Measurements from ENCODE around the gene HSD17B1. TPM values are rescaled to one million over a fixed set of nuclear protein-coding genes. Genes with fewer than 3 reads are reported as not detected.
"Not testable (repeated sequence)": the region's sequence is repeated elsewhere in the genome, so short reads cannot be mapped to it uniquely, and the experiment has no call there.

Gene HSD17B1
- total and polyA plus RNA-seq, 2 donors (not counting 3 experiments of a cell fraction or from before 2014, with no cell fraction given): 0.22 to 1.0 TPM

DNA sequence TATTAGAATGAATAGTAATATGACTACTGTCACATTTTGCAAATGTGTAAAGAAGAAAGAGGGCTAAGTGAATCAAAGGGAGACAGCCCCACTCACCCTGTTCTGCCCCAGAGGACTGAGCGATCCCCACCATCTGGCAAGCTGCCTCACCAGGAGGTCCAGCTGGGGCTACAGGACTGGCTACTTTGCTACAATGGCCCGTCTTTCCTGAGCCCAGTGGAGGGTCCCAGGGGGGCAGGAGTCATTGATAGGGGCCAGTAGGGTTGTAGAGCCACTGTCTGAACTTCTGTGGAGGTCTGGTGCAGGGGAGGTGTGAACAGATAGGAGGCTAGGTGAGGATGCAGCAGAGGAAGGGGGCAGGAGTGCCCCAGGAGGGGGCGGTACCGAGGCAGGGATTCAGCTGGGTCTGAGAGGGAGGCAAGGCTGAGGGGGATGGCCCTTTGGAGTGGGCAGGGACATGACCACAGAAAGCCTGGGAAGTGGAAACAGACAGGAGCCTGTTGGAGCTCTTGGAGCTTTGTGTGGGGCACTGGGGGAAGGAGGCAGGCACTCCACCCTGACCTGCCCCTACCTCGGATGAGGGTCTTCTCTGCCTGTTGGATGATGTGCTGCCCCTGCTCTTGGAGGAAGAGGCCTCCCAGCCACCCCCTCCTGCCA lies 3.4 kb downstream of the HSD17B1 start:
- DNase-seq (ENCODE audit: low read depth, low spot score); H3K4me3 ChIP-seq (replicated peaks in 1 of 3; ENCODE audit: insufficient read depth in 1 of 3, low read depth in 1 of 3, low read length in 3 of 3); H3K9me1 ChIP-seq (replicated peaks; ENCODE audit: control insufficient read depth, extremely low read depth, insufficient read depth, low read length); H3K9ac ChIP-seq (replicated peaks; ENCODE audit: extremely low read depth, insufficient read depth, low read length); H3K27ac ChIP-seq (ENCODE audit: insufficient read depth, low read depth, low read length); FAIRE-seq; POLR2A ChIA-PET; BruUV-seq (replicated peaks); H2AFZ ChIP-seq (ENCODE audit: low read depth, low read length); H3K27me3 ChIP-seq (ENCODE audit: control insufficient read depth in 2 of 2, insufficient read depth in 2 of 2, low read length in 2 of 2); H3K36me3 ChIP-seq (ENCODE audit: control insufficient read depth in 2 of 2, extremely low read depth in 1 of 2, insufficient read depth in 2 of 2, low read length in 2 of 2); H3K4me2 ChIP-seq (ENCODE audit: insufficient read depth, low read length); H3K9me3 ChIP-seq (replicated peaks; ENCODE audit: control insufficient read depth, insufficient read depth, low read length); dilution Hi-C loops (cut with MboI; ENCODE audit: extremely low pct_ligation_motif_present, low sequenced_read_pairs); H4K20me1 ChIP-seq (replicated peaks; ENCODE audit: control insufficient read depth, extremely low read depth, insufficient read depth, low read length): not testable (repeated sequence)
- CTCF ChIA-PET: interaction anchor here (1.2 kb wide), 1 partner anchor 236 kb away, joined by 3 read pairs; no protein-coding TSS in a partner anchor
- TF ChIP-seq, protein P1, sequence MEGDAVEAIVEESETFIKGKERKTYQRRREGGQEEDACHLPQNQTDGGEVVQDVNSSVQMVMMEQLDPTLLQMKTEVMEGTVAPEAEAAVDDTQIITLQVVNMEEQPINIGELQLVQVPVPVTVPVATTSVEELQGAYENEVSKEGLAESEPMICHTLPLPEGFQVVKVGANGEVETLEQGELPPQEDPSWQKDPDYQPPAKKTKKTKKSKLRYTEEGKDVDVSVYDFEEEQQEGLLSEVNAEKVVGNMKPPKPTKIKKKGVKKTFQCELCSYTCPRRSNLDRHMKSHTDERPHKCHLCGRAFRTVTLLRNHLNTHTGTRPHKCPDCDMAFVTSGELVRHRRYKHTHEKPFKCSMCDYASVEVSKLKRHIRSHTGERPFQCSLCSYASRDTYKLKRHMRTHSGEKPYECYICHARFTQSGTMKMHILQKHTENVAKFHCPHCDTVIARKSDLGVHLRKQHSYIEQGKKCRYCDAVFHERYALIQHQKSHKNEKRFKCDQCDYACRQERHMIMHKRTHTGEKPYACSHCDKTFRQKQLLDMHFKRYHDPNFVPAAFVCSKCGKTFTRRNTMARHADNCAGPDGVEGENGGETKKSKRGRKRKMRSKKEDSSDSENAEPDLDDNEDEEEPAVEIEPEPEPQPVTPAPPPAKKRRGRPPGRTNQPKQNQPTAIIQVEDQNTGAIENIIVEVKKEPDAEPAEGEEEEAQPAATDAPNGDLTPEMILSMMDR (IDR thresholded peaks at IDR 0.05; ENCODE audit: extremely low read depth in 1 of 2, insufficient read depth in 1 of 2, low read depth in 1 of 2, low read length in 2 of 2): peak; percentile 11 to 13
- H3K79me2 ChIP-seq (ENCODE audit: control insufficient read depth, insufficient read depth, low read length): peaks cover 17% of the 10 kb centered on the region
- intact Hi-C loops (cut with micrococcal nuclease): loop anchor here (2.0 kb wide), 1 partner anchor 19 kb away; the partner anchor contains the start of gene NAGLU
- peaks cover 14% of the 10 kb centered on the region for H3K4me1 ChIP-seq (ENCODE audit: control insufficient read depth, extremely low read depth, insufficient read depth, low read length)

DNA sequence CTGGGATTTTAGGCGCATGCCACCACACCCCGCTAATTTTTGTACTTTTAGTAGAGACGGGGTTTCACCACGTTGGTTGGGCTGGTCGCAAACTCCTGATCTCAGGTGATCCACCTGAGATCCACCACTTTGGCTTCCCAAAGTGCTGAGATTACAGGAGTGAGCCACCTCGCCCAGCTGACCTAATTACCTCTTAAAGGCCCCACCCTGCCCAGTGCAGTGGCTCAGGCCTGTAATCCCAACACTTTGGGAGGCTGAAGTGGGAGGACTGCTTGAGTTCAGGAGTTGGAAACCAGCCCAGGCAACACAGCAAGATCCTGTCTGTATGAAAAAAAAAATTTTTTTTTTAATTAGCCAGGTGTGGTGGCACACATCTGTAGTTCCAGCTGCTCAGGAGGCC lies 6.4 kb downstream of the HSD17B1 start:
- POLR2A ChIA-PET: interaction anchor here (0.6 to 0.7 kb wide), 2 partner anchors 803 to 1899 kb away, joined by 3 to 5 read pairs; no protein-coding TSS in a partner anchor
- Histone ChIP-seq H3K9me1 (replicated peaks; ENCODE audit: control insufficient read depth, extremely low read depth, insufficient read depth, low read length) (no peaks in the 10 kb centered on the region), H3K27me3 (ENCODE audit: control insufficient read depth in 2 of 2, insufficient read depth in 2 of 2, low read length in 2 of 2) (no peaks in the 10 kb centered on the region), H3K9ac (replicated peaks; ENCODE audit: extremely low read depth, insufficient read depth, low read length) (no peak overlapping the region), H3K4me1 (ENCODE audit: control insufficient read depth, extremely low read depth, insufficient read depth, low read length) (peaks cover 28% of the 10 kb centered on the region), H4K20me1 (replicated peaks; ENCODE audit: control insufficient read depth, extremely low read depth, insufficient read depth, low read length) (no peaks in the 10 kb centered on the region), H3K4me3 (replicated peaks in 1 of 3; ENCODE audit: insufficient read depth in 1 of 3, low read depth in 1 of 3, low read length in 3 of 3) (no peak overlapping the region), H3K9me3 (replicated peaks; ENCODE audit: control insufficient read depth, insufficient read depth, low read length) (no peaks in the 10 kb centered on the region), H3K4me2 (ENCODE audit: insufficient read depth, low read length) (no peak overlapping the region), H2AFZ (ENCODE audit: low read depth, low read length) (no peak overlapping the region), H3K36me3 (ENCODE audit: control insufficient read depth in 2 of 2, extremely low read depth in 1 of 2, insufficient read depth in 2 of 2, low read length in 2 of 2) (no peaks in the 10 kb centered on the region), H3K27ac (ENCODE audit: insufficient read depth, low read depth, low read length) (no peak overlapping the region), H3K79me2 (ENCODE audit: control insufficient read depth, insufficient read depth, low read length) (peaks cover 27% of the 10 kb centered on the region)
- DNase-seq (ENCODE audit: low read depth, low spot score) (no peak), FAIRE-seq (no peak)
- CTCF ChIA-PET: interaction anchor here (1.0 kb wide), 1 partner anchor 10 kb away, joined by 3 read pairs; no protein-coding TSS in a partner anchor
- intact Hi-C loops (cut with micrococcal nuclease) (no loop called here), dilution Hi-C loops (cut with MboI; ENCODE audit: extremely low pct_ligation_motif_present, low sequenced_read_pairs) (no loop called here)
- TF ChIP-seq FOS (IDR thresholded peaks at IDR 0.05; ENCODE audit: borderline replicate concordance, insufficient read depth, low read length) (no peak), POLR2A (IDR thresholded peaks at IDR 0.05; ENCODE audit: low read depth, low read length) (no peak), MYC (IDR thresholded peaks at IDR 0.05; ENCODE audit: low read depth, low read length) (no peak), POLR2AphosphoS5 (IDR thresholded peaks at IDR 0.05; ENCODE audit: insufficient read depth, low read depth, low read length) (no peak), EZH2 (IDR thresholded peaks at IDR 0.05; ENCODE audit: borderline replicate concordance, low read depth, low read length, severe bottlenecking) (no peak), GATA2 (IDR thresholded peaks at IDR 0.05; ENCODE audit: insufficient read depth, insufficient read length, low read depth, low read length) (no peak), JUN (IDR thresholded peaks at IDR 0.05; ENCODE audit: borderline replicate concordance, insufficient read depth, insufficient read length, low read depth) (no peak)
- TF ChIP-seq, protein P1 (IDR thresholded peaks at IDR 0.05; ENCODE audit: extremely low read depth in 1 of 2, insufficient read depth in 1 of 2, low read depth in 1 of 2, low read length in 2 of 2): no peak
- TF ChIP-seq, protein P2, sequence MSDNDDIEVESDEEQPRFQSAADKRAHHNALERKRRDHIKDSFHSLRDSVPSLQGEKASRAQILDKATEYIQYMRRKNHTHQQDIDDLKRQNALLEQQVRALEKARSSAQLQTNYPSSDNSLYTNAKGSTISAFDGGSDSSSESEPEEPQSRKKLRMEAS (IDR thresholded peaks at IDR 0.05; ENCODE audit: insufficient read depth, insufficient read length): no peak
- no TSS peak for BruUV-seq (replicated peaks)
